ENCODE measurements around the gene GOLGA5.

DNA sequence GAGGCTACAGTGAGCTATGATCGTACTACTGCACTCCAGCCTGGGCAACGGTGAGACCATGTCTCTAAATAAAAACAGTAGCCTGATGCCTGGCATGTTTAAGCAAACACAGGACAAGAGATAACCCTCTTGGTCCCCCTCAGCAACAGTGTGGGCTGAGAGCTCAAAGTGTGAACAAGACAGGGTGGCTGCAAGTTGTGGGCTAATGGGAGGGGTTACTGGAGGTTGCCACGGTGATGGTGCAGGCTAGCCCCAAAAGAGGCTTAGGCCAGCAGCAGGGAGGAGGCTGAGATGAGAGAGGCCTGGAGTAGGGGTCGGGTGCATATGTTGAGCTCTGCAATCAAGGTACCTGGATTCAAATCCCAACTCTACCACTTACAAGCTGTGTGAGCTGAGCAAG, 42.3 kb upstream of the GOLGA5 start:
- TF ChIP-seq, protein P1, sequence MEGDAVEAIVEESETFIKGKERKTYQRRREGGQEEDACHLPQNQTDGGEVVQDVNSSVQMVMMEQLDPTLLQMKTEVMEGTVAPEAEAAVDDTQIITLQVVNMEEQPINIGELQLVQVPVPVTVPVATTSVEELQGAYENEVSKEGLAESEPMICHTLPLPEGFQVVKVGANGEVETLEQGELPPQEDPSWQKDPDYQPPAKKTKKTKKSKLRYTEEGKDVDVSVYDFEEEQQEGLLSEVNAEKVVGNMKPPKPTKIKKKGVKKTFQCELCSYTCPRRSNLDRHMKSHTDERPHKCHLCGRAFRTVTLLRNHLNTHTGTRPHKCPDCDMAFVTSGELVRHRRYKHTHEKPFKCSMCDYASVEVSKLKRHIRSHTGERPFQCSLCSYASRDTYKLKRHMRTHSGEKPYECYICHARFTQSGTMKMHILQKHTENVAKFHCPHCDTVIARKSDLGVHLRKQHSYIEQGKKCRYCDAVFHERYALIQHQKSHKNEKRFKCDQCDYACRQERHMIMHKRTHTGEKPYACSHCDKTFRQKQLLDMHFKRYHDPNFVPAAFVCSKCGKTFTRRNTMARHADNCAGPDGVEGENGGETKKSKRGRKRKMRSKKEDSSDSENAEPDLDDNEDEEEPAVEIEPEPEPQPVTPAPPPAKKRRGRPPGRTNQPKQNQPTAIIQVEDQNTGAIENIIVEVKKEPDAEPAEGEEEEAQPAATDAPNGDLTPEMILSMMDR (IDR thresholded peaks at IDR 0.05; ENCODE audit: control extremely low read depth in 1 of 3, insufficient read depth in 1 of 3, low read depth in 1 of 3, low read length in 3 of 3), result no peak
- TF ChIP-seq TEAD4 (IDR thresholded peaks at IDR 0.05; ENCODE audit: low read depth, low read length) (no peak), GABPA (IDR thresholded peaks at IDR 0.05; ENCODE audit: borderline replicate concordance, insufficient read depth, low read length) (no peak), SUZ12 (IDR thresholded peaks at IDR 0.05; ENCODE audit: low read length) (no peak), HDAC2 (IDR thresholded peaks at IDR 0.05; ENCODE audit: borderline replicate concordance in 1 of 2, low read depth in 2 of 2, low read length in 2 of 2) (no peak), CEBPB (IDR thresholded peaks at IDR 0.05; ENCODE audit: low read depth, low read length) (no peak), SP2 (IDR thresholded peaks at IDR 0.05; ENCODE audit: low read length) (no peak), POLR2AphosphoS5 (IDR thresholded peaks at IDR 0.05; ENCODE audit: low read depth, low read length) (no peak), ZNF274 (IDR thresholded peaks at IDR 0.05; ENCODE audit: borderline replicate concordance, extremely low read depth, low read length) (no peak), EZH2 (IDR thresholded peaks at IDR 0.05; ENCODE audit: low read depth, low read length, severe bottlenecking) (no peak)
- TF ChIP-seq, protein P2, sequence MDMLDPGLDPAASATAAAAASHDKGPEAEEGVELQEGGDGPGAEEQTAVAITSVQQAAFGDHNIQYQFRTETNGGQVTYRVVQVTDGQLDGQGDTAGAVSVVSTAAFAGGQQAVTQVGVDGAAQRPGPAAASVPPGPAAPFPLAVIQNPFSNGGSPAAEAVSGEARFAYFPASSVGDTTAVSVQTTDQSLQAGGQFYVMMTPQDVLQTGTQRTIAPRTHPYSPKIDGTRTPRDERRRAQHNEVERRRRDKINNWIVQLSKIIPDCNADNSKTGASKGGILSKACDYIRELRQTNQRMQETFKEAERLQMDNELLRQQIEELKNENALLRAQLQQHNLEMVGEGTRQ (IDR thresholded peaks at IDR 0.05; ENCODE audit: low read length), result no peak
- TF ChIP-seq, protein P3, sequence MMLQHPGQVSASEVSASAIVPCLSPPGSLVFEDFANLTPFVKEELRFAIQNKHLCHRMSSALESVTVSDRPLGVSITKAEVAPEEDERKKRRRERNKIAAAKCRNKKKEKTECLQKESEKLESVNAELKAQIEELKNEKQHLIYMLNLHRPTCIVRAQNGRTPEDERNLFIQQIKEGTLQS (IDR thresholded peaks at IDR 0.05; ENCODE audit: insufficient read depth, low read depth, low read length), result no peak
- TF ChIP-seq, protein P4, sequence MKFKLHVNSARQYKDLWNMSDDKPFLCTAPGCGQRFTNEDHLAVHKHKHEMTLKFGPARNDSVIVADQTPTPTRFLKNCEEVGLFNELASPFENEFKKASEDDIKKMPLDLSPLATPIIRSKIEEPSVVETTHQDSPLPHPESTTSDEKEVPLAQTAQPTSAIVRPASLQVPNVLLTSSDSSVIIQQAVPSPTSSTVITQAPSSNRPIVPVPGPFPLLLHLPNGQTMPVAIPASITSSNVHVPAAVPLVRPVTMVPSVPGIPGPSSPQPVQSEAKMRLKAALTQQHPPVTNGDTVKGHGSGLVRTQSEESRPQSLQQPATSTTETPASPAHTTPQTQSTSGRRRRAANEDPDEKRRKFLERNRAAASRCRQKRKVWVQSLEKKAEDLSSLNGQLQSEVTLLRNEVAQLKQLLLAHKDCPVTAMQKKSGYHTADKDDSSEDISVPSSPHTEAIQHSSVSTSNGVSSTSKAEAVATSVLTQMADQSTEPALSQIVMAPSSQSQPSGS (IDR thresholded peaks at IDR 0.05; ENCODE audit: low read length), result no peak
